C4-2B (cell line): Measurements from ENCODE around the gene ADAMTS9.

Experiments used
- CTCF ChIP-seq: fragments of 450-650 bp; conservative IDR thresholded peaks from 2 replicates; pipeline ENCODE4 v1.5.1; 2017; ENCODE audit warnings: mild to moderate bottlenecking
- ZFX ChIP-seq: fragments of 450-650 bp; IDR thresholded peaks from 2 replicates; pipeline ENCODE4 v1.6.1; 2017

GRCh38 chr3:64574194-64574593 lies 113.6 kb downstream of the ADAMTS9 start:
- TF ChIP-seq CTCF (no peak), ZFX (no peak)
